HG02610 (cell line): ENCODE measurements around the gene IFT172.
A peak's percentile ranks its signal among the peaks of the same experiment; 100 is the strongest.
"Not testable (repeated sequence)": the region's sequence is repeated elsewhere in the genome, so short reads cannot be mapped to it uniquely, and the experiment has no call there.

Experiments used
- ATAC-seq: cut with Tn5 transposase; IDR thresholded peaks from one replicate; pipeline ENCODE4 v1.9.1; 2021; ENCODE audit warnings: mild to moderate bottlenecking, moderate library complexity; ENCODE audit not compliant: unreplicated experiment

IFT172 gene

DNA sequence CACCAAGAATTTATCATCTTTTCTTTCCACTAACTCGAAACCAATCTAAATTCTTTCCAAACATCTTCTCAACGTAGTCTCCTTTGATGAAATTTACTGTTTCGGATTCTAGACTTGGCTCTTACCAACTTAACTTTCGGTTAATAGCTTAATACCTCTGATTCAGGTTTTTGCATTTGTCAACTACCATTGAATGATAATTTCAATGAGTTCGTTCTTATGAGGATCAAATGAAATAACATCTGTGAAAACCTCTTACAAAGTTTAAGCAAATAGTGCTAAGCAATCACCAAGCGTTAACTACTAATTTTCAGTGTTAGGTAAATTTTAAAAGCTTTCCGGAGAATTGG lies 61.7 kb downstream of the IFT172 start:
- ATAC-seq, result no peak

DNA sequence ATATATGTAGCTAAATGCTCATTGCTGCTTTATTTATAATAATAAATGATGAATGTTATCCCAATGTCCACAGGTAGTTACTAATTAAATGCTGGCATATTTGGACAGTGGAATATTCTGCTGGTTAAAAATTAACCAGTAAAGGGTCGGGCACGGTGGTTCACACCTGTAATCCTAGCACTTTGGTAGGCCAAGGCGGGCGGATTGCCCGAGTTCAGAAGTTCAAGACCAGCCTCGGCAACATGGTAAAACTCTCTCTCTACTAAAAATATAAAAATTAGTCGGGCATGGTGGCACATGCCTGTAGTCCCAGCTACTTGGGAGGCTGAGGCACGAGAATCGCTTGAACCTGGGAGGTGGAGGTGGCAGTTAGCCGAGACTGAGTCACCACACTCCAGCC lies 64.5 kb downstream of the IFT172 start:
- ATAC-seq, result not testable (repeated sequence)

DNA sequence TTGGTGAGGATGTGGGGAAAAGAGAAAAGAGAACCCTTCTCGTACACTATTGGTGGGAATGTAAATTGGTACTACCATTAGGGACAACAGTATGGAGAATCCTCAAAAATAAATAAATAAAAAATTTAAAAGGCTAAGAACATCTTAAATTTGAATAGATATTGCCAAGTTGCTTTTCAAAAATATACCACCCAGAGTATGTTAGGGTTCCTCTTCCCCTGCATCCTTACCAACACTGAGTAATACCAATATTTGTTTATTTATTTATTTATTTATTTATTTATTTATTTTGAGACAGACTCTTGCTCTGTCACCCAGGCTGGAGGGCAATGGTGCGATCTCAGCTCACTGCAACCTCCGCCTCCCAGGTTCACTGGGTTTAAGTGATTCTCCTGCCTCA lies 66.6 kb downstream of the IFT172 start:
- ATAC-seq, result no peak

DNA sequence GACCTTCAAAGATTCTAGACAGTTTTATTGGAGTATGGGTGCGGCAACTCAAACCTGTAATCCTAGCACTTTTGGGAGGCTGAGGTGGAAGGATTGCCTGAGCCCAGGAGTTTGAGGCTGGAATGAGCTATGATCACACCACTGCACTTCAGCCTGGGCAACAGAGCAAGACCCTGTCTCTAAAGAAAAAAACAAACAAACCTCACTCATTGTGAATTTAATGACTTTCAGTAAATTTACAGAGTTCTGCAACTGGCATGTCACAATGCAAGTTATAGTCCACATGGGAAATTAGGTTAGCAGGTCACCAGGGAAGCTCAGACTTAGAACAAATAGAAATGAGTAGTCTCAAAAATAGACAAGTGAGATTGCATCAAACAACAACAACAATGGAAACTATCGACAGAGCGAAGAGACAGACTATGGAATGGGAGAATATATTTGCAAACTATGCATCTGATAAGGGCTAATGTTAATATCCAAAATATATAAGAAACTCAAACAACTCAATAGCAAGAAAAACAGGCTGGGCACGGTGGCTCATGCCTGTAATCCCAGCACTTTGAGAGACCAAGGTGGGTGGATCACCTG lies 67.8 kb downstream of the IFT172 start:
- ATAC-seq, result no peak

DNA sequence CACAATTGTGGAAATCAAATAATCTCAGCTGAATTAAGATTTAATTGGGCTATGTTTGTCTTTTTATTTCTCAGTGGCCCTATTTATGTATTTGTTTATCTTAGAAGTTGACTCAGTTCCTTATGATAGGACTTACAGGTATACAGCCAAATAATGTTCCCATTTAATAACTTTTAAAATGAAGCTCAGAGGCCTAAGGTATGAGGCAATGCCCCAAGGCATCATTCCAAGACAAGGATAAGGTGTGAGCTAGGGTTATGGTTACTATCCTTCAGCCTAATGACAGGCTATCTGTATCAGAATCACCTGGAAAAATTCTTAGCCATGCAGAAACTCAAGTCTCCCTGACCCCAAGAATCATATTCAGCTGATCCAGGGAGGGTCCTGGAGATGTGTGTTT lies 68.5 kb downstream of the IFT172 start:
- ATAC-seq, result no peak

DNA sequence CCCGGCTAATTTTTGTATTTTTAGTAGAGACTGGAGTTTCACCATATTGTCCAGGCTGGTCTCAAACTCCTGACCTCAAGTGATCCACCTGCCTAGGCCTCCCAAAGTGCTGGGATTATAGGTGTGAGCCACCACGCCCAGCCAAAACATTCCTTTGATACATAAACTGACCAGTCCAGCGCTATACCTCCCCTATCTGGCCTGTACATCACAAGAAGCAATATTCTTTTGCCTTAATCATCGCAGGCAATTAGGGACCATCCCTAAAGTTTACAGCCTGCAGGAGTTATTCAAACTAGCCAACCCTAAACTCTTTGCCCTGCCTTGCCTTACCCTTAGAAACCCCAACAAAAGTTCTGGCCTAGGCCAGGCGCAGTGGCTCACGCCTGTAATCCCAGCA lies 73.4 kb downstream of the IFT172 start:
- ATAC-seq, result no peak

DNA sequence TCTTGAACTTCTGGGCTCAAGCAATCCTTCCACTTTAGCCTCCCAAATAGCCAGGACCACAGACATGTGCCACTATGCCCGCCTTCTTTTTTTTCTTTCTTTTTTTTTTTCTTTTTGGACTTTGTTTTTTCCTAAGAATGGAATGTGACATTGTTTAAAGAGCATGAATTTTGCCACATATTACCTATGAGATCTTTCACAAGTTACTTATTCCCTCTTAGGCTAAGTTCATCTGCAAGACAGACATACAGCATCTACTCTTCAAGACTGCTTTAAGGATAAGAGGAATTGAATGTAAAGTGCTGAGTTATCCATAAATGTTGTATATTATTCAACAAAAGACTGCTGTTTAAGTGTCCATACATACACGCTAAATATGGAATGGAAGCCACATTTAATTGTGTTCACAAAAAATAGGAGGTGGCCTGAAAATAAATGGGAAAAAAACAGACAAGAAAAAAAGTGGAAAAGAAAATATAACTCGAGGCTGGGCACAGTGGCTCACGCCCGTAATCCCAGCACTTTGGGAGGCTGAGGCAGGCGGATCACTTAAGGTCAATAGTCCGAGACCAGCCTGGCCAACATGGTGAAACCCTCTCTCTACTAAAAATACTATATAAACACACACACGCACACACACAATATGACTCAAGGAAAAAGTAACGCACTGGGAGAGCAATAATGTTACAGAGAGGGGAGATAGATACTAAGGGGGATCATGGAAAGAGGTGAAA lies 77.0 kb downstream of the IFT172 start:
- no peak for ATAC-seq

DNA sequence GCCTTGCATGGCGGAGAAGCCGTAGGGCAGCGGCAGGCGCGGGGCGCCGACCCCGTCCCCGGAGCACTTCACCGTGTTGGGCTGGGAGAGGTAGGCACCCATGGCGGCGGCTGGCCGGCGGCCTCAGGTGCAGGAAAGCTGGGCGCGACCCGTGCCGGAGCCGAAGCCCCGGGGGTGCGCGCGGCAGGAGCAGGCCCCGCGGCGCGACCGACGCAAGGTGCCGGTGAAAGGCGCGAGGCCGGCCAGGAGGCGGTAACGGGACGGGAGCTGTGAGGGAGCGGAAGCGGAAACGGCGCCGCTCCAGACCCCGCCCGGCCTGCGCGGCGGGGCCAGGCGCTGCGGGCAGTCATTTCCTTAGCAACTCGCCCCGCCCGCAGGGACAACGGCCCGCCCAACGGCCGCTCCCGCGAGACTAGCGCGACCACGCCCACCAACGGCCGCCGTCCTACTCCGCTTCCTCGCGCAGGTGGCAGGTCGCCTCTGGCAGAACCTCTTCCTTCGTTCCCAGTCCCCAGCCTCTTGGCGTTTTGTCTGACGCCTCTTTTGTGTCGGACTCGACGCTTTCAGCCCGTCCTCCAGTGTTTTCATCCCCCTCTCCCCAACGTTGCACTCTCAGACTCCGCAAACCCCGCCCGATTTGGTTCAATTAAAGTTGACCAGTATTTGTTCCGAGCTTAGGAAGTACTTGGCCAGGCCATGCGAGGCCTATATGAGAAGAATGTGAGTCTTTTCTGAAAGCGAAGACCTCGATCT lies 80.0 kb downstream of the IFT172 start, which contains the start of gene PPM1G:
Gene PPM1G, minus strand, starts transcription at position 271 of the 753 bp plus-strand sequence. Its CDS starts 169 bp downstream, at position 102.
- ATAC-seq, result peak; percentile 96

DNA sequence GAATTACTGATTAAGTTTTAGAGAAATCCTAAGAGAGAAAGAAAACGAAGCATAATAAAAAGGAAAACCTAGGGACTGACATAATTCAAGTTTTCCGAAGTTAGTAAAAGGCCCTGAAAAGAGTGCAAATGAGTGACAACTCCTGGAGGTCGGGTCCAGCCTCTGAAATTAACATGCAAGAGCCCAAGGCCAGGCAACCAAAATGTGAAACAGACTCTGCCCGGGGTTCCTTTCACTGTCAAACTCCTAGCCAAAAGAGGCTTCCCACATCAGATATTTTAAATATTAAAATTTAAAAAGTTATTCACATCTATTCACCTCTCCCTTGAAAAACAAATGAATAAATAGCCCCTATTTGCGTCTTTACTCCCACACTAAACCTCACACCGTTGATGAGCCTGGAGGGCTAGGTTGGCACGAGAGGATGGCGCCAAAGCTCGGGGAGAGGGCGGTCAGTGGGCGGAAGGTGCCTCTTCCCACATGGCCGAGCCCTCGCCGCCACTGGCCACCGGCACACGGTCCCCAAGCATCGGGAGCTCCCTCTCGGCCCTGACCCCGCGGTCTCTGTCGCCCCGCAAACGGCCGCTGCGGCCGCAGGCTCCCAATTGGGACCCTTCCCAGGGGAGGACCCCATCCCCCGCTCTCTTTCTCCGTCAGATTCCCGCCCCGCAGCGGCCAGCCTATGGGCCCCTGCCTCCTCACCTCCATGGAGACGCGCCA lies 80.8 kb downstream of the IFT172 start:
- ATAC-seq, result peak; percentile 24

DNA sequence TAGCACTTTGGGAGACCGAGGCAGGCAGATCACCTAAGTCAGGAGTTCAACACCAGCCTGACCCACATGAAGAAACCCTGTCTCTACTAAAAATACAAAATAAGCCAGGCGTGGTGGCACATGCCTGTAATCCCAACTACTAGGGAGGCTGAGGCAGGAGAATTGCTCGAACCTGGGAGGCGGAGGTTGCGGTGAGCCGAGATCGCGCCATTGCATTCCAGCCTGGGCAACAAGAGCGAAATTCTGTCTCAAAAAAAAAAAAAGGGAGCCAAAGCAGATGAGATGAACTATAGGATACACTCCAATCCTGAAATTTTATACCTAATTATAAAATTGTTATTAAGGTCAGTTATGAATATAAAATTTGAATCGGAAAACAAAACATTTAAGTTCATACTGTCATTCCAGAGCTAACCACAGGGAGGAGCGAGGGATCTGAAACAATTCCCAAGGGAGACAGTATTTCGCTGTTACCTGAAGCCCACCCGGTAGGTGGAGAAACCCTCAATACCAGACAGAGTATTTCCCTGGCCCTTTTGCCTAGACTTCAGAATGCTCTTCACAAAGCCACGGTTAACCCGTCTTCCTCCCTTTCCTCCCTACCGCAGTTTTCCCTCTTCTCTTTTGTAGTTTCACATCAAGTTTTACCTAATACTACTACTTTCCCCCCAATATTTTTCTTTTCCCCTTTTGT lies 81.6 kb downstream of the IFT172 start:
- ATAC-seq, result no peak

DNA sequence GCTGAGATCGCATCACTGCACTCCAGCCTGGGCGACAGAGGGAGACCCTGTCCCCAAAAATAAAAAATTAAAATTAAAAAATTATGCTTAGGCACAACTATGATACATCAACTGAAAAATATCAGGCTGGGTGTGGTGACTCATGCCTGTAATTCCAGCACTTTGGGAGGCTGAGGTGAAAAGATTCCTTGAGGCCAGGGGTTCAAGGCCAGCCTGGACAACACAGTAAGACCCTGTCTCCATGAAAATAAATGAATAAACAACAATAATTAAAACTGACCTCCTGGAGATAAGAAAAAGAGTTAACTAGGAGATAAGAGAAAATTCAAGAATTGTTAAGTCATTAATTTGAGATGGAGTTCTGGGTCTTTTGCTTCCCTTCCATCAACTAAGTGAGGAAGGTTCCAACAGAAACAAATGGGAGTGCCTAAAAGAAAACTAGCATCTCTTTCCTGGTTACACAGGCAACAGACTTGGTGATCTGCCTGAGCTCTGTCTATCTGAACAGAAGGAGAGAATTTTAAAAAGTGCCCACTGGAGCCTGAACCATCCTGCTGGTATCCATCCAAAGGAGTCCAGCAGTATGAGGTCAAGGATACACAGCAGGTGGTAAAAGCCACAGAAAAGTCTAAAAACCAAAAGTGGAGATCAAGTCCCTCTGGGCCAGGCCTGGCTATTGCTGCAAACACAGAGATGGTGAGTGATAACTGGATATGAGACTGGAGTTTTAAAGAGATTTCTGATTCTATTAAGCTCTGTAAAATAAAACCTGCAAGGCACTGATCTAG lies 89.0 kb downstream of the IFT172 start:
- ATAC-seq, result no peak

DNA sequence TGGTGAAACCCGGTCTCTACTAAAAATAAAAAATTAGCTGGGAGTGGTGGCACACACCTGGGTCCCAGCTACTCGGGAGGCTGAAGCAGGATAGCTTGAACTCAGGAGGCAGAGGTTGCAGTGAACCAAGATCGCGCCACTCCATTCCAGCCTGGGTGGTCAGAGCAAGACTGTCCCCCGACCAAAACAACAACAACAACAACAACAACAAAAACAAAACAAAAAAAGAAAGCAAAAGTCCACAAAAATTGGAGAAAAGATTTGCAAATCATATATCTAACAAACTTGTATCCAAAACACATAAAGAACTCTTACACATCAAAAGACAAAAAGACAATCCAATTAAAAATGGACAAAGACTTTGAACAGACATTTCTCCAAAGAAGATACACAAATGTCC lies 90.6 kb downstream of the IFT172 start:
- ATAC-seq, result no peak
